Activated naive CD4-positive, alpha-beta T cell treated with anti-CD3 and anti-CD28 coated beads, Interleukin-2, amount 50 U/mL, for 72 hours (primary cell): ENCODE measurements around the gene TSPAN9. TPM values are rescaled to one million over a fixed set of nuclear protein-coding genes. Genes with fewer than 3 reads are reported as not detected.
A peak's percentile ranks its signal among the peaks of the same experiment; 100 is the strongest.

Experiments
- ATAC-seq, 2 donors: fragments of 150-1000 bp; cut with Tn5 transposase; 2 replicates each; pipeline ENCODE4 v1.10.0; 2021; ENCODE audit warnings: mild to moderate bottlenecking in 2 of 2, moderate library complexity in 2 of 2
- DNase-seq, 2 donors: peaks; one replicate each; pipeline ENCODE4 v3.0.0; 2021 to 2022; ENCODE audit warnings: low spot score in 2 of 2
- H3K27ac Mint-ChIP-seq, 2 donors: one replicate each; pipeline ENCODE4 v1.8.0; 2022; ENCODE audit warnings: mild to moderate bottlenecking in 2 of 2, mixed read lengths in 2 of 2
- H3K36me3 Mint-ChIP-seq, 2 donors: one replicate each; pipeline ENCODE4 v1.8.0; 2022; ENCODE audit warnings: mixed read lengths in 2 of 2
- H3K9me3 Mint-ChIP-seq, 2 donors: one replicate each; pipeline ENCODE4 v1.8.0; 2022; ENCODE audit warnings: mixed read lengths in 2 of 2
- total RNA-seq, 2 donors: library from RNA; stranded (reverse); gene quantifications; one replicate each; pipeline ENCODE4 v1.2.3, GENCODE V29; 2022

TSPAN9 gene
- under 1 TPM; 0.50 to 0.97 TPM for total RNA-seq

GRCh38 chr12:3076730-3077571 lies at the start of gene TSPAN9:
TSS of gene TSPAN9 (plus strand) at chr12:3077379. CDS start at chr12:3201194, 123,815 bp downstream.
- Mint-ChIP-seq H3K9me3 (no peaks in the 10 kb centered on the region), H3K27ac (no peak within 1 kb of the TSS), H3K36me3 (no peaks in the 10 kb centered on the region)
- ATAC-seq = peak; percentile 86 to 87
- peak; percentile 67 to 75 for DNase-seq

- DNase-seq (no peak), ATAC-seq (no peak)
- Mint-ChIP-seq H3K36me3 (no peaks in the 10 kb centered on the region), H3K27ac (no peak overlapping the region), H3K9me3 (no peaks in the 10 kb centered on the region)
Measured at GRCh38 chr12:3028108-3028507, 49.1 kb upstream of the TSPAN9 start.

GRCh38 chr12:3030821-3031429 lies 46.3 kb upstream of the TSPAN9 start:
- H3K9me3 Mint-ChIP-seq = no peaks in the 10 kb centered on the region
- ATAC-seq = no peak
- DNase-seq = no peak

GRCh38 chr12:3032161-3032560 lies 45.0 kb upstream of the TSPAN9 start:
- no peak for DNase-seq
- no peak overlapping the region for H3K27ac Mint-ChIP-seq
- no peak for ATAC-seq
- H3K36me3 Mint-ChIP-seq = no peaks in the 10 kb centered on the region
- H3K9me3 Mint-ChIP-seq = no peaks in the 10 kb centered on the region

More at GRCh38 chr12:3030821-3031429, 46.3 kb upstream of the TSPAN9 start:
- Mint-ChIP-seq H3K36me3 (no peaks in the 10 kb centered on the region), H3K27ac (no peak overlapping the region)

- no peak for DNase-seq
- H3K9me3 Mint-ChIP-seq = no peaks in the 10 kb centered on the region
- no peak overlapping the region for H3K27ac Mint-ChIP-seq
- H3K36me3 Mint-ChIP-seq = no peaks in the 10 kb centered on the region
- ATAC-seq = no peak
Measured at GRCh38 chr12:3032770-3033538, 44.2 kb upstream of the TSPAN9 start.

- Mint-ChIP-seq H3K36me3 (no peaks in the 10 kb centered on the region), H3K9me3 (no peaks in the 10 kb centered on the region)
Measured at GRCh38 chr12:3033539-3033867, 43.7 kb upstream of the TSPAN9 start.

GRCh38 chr12:3034067-3034750 lies 43.0 kb upstream of the TSPAN9 start:
- Mint-ChIP-seq H3K36me3 (no peaks in the 10 kb centered on the region), H3K27ac (no peak overlapping the region), H3K9me3 (no peaks in the 10 kb centered on the region)
- DNase-seq (peak in 1 of 2 donors; percentile 55), ATAC-seq (peak; percentile 62 to 88)

More at GRCh38 chr12:3033539-3033867, 43.7 kb upstream of the TSPAN9 start:
- no peak overlapping the region for H3K27ac Mint-ChIP-seq
- no peak for DNase-seq
- ATAC-seq = no peak

GRCh38 chr12:3035171-3035570 lies 42.0 kb upstream of the TSPAN9 start:
- Mint-ChIP-seq H3K36me3 (no peaks in the 10 kb centered on the region), H3K27ac (no peak overlapping the region), H3K9me3 (no peaks in the 10 kb centered on the region)

GRCh38 chr12:3035815-3036702 lies 41.1 kb upstream of the TSPAN9 start:
- H3K27ac Mint-ChIP-seq = no peak overlapping the region
- H3K9me3 Mint-ChIP-seq = no peaks in the 10 kb centered on the region
- DNase-seq (no peak), ATAC-seq (no peak)
- no peaks in the 10 kb centered on the region for H3K36me3 Mint-ChIP-seq

More at GRCh38 chr12:3035171-3035570, 42.0 kb upstream of the TSPAN9 start:
- ATAC-seq = no peak
- DNase-seq = no peak

- ATAC-seq (no peak), DNase-seq (no peak)
- Mint-ChIP-seq H3K27ac (peak overlapping the region in 1 of 2 donors; percentile 7), H3K9me3 (no peaks in the 10 kb centered on the region), H3K36me3 (no peaks in the 10 kb centered on the region)
Measured at GRCh38 chr12:3036901-3037600, 40.1 kb upstream of the TSPAN9 start.

- no peaks in the 10 kb centered on the region for H3K36me3 Mint-ChIP-seq
- H3K27ac Mint-ChIP-seq = peak overlapping the region in 1 of 2 donors; percentile 72
- DNase-seq (no peak), ATAC-seq (no peak)
- no peaks in the 10 kb centered on the region for H3K9me3 Mint-ChIP-seq
Measured at GRCh38 chr12:3038166-3038565, 39.0 kb upstream of the TSPAN9 start.

- H3K9me3 Mint-ChIP-seq = no peaks in the 10 kb centered on the region
- no peak for ATAC-seq
- no peak overlapping the region for H3K27ac Mint-ChIP-seq
- DNase-seq = no peak
- no peaks in the 10 kb centered on the region for H3K36me3 Mint-ChIP-seq
Measured at GRCh38 chr12:3038926-3039510, 38.2 kb upstream of the TSPAN9 start.

- ATAC-seq = no peak
- DNase-seq = no peak
- H3K27ac Mint-ChIP-seq = no peak overlapping the region
- H3K9me3 Mint-ChIP-seq = no peaks in the 10 kb centered on the region
- H3K36me3 Mint-ChIP-seq = no peaks in the 10 kb centered on the region
Measured at GRCh38 chr12:3040026-3040656, 37.0 kb upstream of the TSPAN9 start.

- Mint-ChIP-seq H3K27ac (no peak overlapping the region), H3K36me3 (no peaks in the 10 kb centered on the region), H3K9me3 (no peaks in the 10 kb centered on the region)
- ATAC-seq (peak; percentile 12 to 19), DNase-seq (no peak)
Measured at GRCh38 chr12:3040663-3041544, 36.3 kb upstream of the TSPAN9 start.
